Lower leg skin (tissue), 4 donors: ENCODE results near the gene RHOB. TPM values are rescaled to one million over a fixed set of nuclear protein-coding genes. Genes with fewer than 3 reads are reported as not detected.

Experiments used
- DNase-seq, 2 donors: peaks; one replicate each; pipeline ENCODE4 v3.0.0-alpha.2; 2019; ENCODE audit warnings: low spot score in 2 of 2
- H3K4me3 ChIP-seq: fragments of 200-600 bp; sonication (generic); 2 replicates; pipeline ENCODE4 v1.5.1; 2017; ENCODE audit warnings: mild to moderate bottlenecking, low read depth; ENCODE audit not compliant: poor library complexity, severe bottlenecking
- CTCF ChIP-seq, 3 donors: fragments of 450-650 bp; IDR thresholded peaks; one replicate each; pipeline ENCODE4 v1.5.1; 2016; ENCODE audit warnings: antibody characterized with exemption in 3 of 3, mild to moderate bottlenecking in 3 of 3, moderate library complexity in 2 of 3
- POLR2A ChIP-seq, 2 donors: fragments of 450-650 bp; IDR thresholded peaks; one replicate each; pipeline ENCODE4 v1.6.1; 2016 to 2017; ENCODE audit warnings: antibody characterized with exemption in 2 of 2, mild to moderate bottlenecking in 1 of 2, moderate library complexity in 1 of 2
- WGBS, 2 donors: methylation state at CpG; one replicate each; pipeline ENCODE4 v1.1.5; 2018; 5-methylcytosine and 5-hydroxymethylcytosine counted together
- intact Hi-C: fragments of 100-400 bp; cut with DNase I; formaldehyde crosslinking; loops from one replicate; pipeline ENCODE4 v1.15.0; 2023; ENCODE audit warnings: low total_unique reads
- total RNA-seq, 4 donors: library from RNA; depleted of rRNA; stranded (reverse); fragments of >200 nt; gene quantifications; one replicate each; pipeline ENCODE4 v1.1.0, GENCODE V29; 2016

The RHOB gene
- total RNA-seq, 4 donors from 2014 or later = 569 to 894 (median 709) TPM

- H3K4me3 ChIP-seq = no peak overlapping the region
- DNase-seq = peak; percentile 77 to 90
- TF ChIP-seq CTCF (IDR thresholded peaks at IDR 0.05) (no peak), POLR2A (IDR thresholded peaks at IDR 0.05) (no peak)
- intact Hi-C loops = no loop called here
- WGBS, 2 donors = 54 to 55% methylated on average over 15 of the region's 15 CpGs
These were observed 22.3 kb upstream of the RHOB start for GRCh38 chr2:20424300-20425290.

GRCh38 chr2:20425371-20425881 lies 21.4 kb upstream of the RHOB start:
- intact Hi-C loops = no loop called here
- WGBS, 2 donors = 67 to 71% methylated on average over 6 of the region's 6 CpGs
- TF ChIP-seq POLR2A (IDR thresholded peaks at IDR 0.05) (no peak), CTCF (IDR thresholded peaks at IDR 0.05) (no peak)
- DNase-seq = peak in 1 of 2 donors; percentile 14
- H3K4me3 ChIP-seq = no peak overlapping the region

GRCh38 chr2:20425884-20426283 lies 21.0 kb upstream of the RHOB start:
- DNase-seq = peak; percentile 15 to 40
- no peak overlapping the region for H3K4me3 ChIP-seq
- 85 to 98% methylated on average over 2 of the region's 2 CpGs for WGBS, 2 donors
- TF ChIP-seq POLR2A (IDR thresholded peaks at IDR 0.05) = no peak
- TF ChIP-seq CTCF (IDR thresholded peaks at IDR 0.05) = no peak
- intact Hi-C loops = no loop called here

- intact Hi-C loops = no loop called here
- DNase-seq = peak; percentile 13 to 80
- 73 to 92% methylated on average over 10 of the region's 10 CpGs for WGBS, 2 donors
- H3K4me3 ChIP-seq = no peak overlapping the region
- TF ChIP-seq POLR2A (IDR thresholded peaks at IDR 0.05) (no peak), CTCF (IDR thresholded peaks at IDR 0.05) (no peak)
These were observed 18.8 kb upstream of the RHOB start for GRCh38 chr2:20427931-20428526.

GRCh38 chr2:20428717-20429490 lies 18.0 kb upstream of the RHOB start:
- no peak for TF ChIP-seq POLR2A (IDR thresholded peaks at IDR 0.05)
- no peak for TF ChIP-seq CTCF (IDR thresholded peaks at IDR 0.05)
- intact Hi-C loops = no loop called here
- WGBS, 2 donors = 85 to 87% methylated on average over 11 of the region's 11 CpGs
- DNase-seq = peak; percentile 10 to 69
- H3K4me3 ChIP-seq = no peak overlapping the region
